ENCODE results near the gene PRDM7.
A peak's percentile ranks its signal among the peaks of the same experiment; 100 is the strongest.
"Not testable (repeated sequence)": the region's sequence is repeated elsewhere in the genome, so short reads cannot be mapped to it uniquely, and the experiment has no call there.

PRDM7 gene

GRCh38 chr16:90077240-90077756, at the start of gene PRDM7:
TSS of gene PRDM7 (minus strand) at chr16:90077331. CDS start at chr16:90075910, 1,421 bp downstream.
- DNase-seq = peak; percentile 88 to 91
- TF ChIP-seq POLR2A (IDR thresholded peaks at IDR 0.05; ENCODE audit: low read length) (no peak), GATA1 (IDR thresholded peaks at IDR 0.05; ENCODE audit: low read depth, low read length) (no peak)

GRCh38 chr16:90121846-90122245, 44.7 kb upstream of the PRDM7 start:
- not testable (repeated sequence) for DNase-seq

- not testable (repeated sequence) for DNase-seq
Measured at GRCh38 chr16:90107617-90108016, 30.5 kb upstream of the PRDM7 start.

- not testable (repeated sequence) for DNase-seq
Measured at GRCh38 chr16:90107060-90107459, 29.9 kb upstream of the PRDM7 start.

GRCh38 chr16:90106271-90106670, 29.1 kb upstream of the PRDM7 start:
- not testable (repeated sequence) for DNase-seq

GRCh38 chr16:90104725-90105124, 27.6 kb upstream of the PRDM7 start:
- not testable (repeated sequence) for DNase-seq

GRCh38 chr16:90102086-90102884, 25.2 kb upstream of the PRDM7 start:
- DNase-seq = not testable (repeated sequence)

GRCh38 chr16:90101332-90101731, 24.2 kb upstream of the PRDM7 start:
- not testable (repeated sequence) for DNase-seq

GRCh38 chr16:90100790-90101189, 23.7 kb upstream of the PRDM7 start:
- not testable (repeated sequence) for DNase-seq

- not testable (repeated sequence) for DNase-seq
Measured at GRCh38 chr16:90100229-90100628, 23.1 kb upstream of the PRDM7 start.

GRCh38 chr16:90098936-90099335, 21.8 kb upstream of the PRDM7 start:
- DNase-seq = not testable (repeated sequence)

GRCh38 chr16:90097010-90097684, 20.0 kb upstream of the PRDM7 start:
- not testable (repeated sequence) for DNase-seq

- not testable (repeated sequence) for DNase-seq
Measured at GRCh38 chr16:90094791-90095190, 17.7 kb upstream of the PRDM7 start.

- not testable (repeated sequence) for DNase-seq
Measured at GRCh38 chr16:90094296-90094695, 17.2 kb upstream of the PRDM7 start.

GRCh38 chr16:90093799-90094198, 16.7 kb upstream of the PRDM7 start:
- DNase-seq = not testable (repeated sequence)

GRCh38 chr16:90092781-90093180, 15.7 kb upstream of the PRDM7 start:
- not testable (repeated sequence) for DNase-seq
